Fibroblast of skin of abdomen (primary cell): ENCODE results near the gene ZNF747. TPM values are rescaled to one million over a fixed set of nuclear protein-coding genes. Genes with fewer than 3 reads are reported as not detected.

ENCODE experiments used
- DNase-seq: peaks from one replicate; pipeline ENCODE4 v3.0.0-alpha.2; 2013
- polyA plus RNA-seq, 2 experiments: library from polyadenylated mRNA; unstranded; fragments of 120-200 nt; gene quantifications; one replicate each; pipeline ENCODE4 v1.2.1, GENCODE V29; 2013; ENCODE audit not compliant: insufficient read length in 2 of 2

Gene ZNF747
- 4.7 TPM for polyA plus RNA-seq (2013, experiment 1 of 2; ENCODE audit: insufficient read length)
- polyA plus RNA-seq (2013, experiment 2 of 2; ENCODE audit: insufficient read length), result 4.6 TPM

GRCh38 chr16:30534368-30535105, at the start of gene ZNF747:
Gene ZNF747 (minus strand): TSS chr16:30534858. CDS start chr16:30534679, 179 bp downstream.
- peak; percentile 83 for DNase-seq

DNA sequence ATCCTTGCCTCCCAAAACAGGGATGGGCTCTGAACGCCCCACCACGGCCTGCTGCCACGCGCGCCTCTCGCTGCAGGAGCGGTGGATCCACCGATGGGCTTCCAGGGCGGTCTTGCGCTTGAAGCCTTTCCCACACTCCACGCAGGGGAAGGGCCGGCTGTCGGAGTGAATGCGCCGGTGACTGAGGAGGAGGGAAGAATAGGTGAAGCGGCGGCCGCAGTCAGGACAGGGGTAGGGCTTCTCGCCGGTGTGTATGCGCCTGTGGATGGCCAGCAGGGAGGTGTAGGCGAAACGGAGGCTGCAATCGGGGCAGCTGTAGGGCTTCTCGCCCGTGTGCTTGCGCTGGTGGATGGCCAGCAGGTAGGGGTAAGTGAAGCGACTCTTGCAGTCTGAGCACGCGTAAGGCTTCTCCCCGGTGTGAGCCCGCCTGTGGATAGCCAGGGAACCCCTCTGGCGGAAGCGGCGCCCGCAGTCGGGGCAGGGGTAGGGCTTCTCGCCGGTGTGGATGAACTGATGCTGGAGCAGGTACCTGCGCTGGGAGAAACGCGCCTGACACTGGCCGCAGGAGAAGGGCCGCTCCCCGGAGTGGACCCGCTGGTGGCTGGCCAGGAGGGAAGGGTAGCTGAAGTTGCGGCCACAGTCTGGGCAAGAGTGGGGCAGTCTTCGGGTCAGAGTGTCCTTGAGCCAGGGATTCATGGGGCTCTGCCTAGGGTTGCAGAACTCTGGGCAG, 48.1 kb upstream of the ZNF747 start:
- no peak for DNase-seq

GRCh38 chr16:30581457-30581856, 46.8 kb upstream of the ZNF747 start:
- no peak for DNase-seq

GRCh38 chr16:30574678-30575077, 40.0 kb upstream of the ZNF747 start:
- DNase-seq, result no peak

DNA sequence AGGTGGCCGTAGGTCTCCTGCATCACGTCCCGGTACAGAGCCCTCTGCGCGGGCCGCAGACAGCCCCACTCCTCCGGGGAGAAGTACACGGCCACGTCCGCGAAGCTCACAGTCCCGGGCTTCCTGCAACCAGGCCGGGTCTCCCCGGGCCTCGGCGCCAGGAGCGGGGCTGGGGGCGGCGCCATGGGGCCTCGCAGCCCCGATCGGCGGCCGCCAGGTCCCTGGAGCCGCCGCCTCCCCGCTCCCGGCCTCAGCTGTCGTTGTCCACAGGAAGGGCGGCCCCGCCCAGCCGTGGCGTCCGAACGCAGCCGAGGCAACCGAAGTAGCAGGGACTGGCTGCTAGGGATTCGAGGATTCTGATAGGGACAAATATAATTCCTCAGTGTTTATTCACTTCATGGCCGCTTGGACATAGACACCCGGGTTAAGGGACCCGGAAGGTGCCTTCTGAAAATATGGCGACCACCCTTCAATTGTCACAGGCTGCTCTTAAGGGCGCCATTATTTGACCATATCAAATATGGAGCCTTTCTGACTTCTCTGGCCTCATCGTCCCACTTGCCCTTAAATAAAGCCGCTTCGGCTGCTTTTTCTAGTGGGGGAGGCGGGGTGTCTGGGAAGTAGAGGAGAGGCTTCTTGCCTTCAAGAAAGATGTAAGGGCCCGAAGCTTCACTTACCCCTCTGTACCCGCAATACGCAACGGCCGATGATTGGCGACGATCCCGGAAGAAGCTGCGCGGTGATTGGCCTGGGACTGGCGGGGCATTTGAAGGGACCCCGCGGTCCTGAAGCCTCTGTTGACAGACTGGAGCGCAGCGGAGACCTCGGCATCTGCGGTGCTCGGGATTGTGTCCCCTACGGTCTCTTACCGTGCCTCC, 37.0 kb upstream of the ZNF747 start, which contains the start of gene ZNF688:
TSS of gene ZNF688 (minus strand) at position 270 of the 878 bp plus-strand sequence. CDS start at position 185, 85 bp downstream.
- DNase-seq, result peak; percentile 98

- peak; percentile 19 for DNase-seq
Measured at GRCh38 chr16:30570636-30571444, 36.2 kb upstream of the ZNF747 start.

- DNase-seq, result no peak
Measured at GRCh38 chr16:30569746-30570635, 35.3 kb upstream of the ZNF747 start.

DNA sequence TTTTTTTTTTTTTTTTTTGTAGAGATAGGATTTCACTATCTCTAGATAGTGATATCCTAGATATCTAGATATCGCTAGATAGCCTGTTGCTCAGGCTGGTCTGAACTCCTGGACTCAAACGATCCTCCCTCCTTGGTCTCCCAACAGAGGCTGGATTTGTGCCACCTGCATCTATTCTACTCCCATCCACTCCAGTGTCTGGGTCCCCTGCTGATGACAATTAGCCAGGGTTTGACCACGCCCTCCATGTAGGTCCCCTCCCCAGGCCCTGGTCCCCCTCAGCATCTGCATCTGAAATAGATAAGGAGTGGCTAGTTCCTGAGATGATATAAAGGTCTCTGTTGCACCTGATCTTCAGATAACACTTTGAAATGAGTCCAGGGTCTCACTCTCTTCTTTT, 34.6 kb upstream of the ZNF747 start:
- no peak for DNase-seq

DNA sequence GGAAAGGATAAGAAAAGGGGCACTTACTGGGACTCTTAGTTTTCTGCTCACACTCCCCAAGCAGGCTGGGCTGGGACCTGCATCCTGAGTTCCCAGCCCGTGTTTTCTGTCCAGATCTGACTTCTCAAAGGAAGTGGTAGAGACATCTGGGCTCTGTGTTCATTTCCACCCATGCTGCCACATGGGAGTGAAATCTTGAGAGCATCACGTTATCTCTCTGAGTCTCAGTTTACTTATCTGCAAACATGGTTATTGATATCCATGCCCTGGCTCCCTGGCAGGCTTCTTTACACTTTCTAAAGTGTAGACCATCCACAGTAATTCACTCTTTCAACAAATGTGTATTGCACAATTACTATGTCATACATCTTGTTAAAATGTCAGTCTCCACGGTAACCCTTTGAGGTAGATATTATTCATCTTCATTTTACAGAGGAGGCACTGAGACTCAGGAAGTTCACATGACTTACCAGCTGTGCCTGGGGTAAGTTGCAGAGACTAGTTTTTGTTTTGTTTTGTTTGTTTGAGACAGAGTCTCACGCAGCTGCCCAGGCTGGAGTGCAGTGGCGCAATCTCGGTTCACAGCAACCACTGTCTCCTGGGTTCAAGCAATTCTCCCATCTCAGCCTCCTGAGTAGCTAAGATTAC, 33.5 kb upstream of the ZNF747 start:
- peak; percentile 56 for DNase-seq

GRCh38 chr16:30567160-30567990, 32.7 kb upstream of the ZNF747 start:
- no peak for DNase-seq

- DNase-seq, result no peak
Measured at GRCh38 chr16:30566531-30566930, 31.9 kb upstream of the ZNF747 start.

GRCh38 chr16:30565984-30566383, 31.3 kb upstream of the ZNF747 start:
- no peak for DNase-seq

GRCh38 chr16:30565526-30565925, 30.9 kb upstream of the ZNF747 start:
- DNase-seq, result no peak

- no peak for DNase-seq
Measured at GRCh38 chr16:30562021-30562420, 27.4 kb upstream of the ZNF747 start.

GRCh38 chr16:30561089-30561816, 26.6 kb upstream of the ZNF747 start:
- no peak for DNase-seq

DNA sequence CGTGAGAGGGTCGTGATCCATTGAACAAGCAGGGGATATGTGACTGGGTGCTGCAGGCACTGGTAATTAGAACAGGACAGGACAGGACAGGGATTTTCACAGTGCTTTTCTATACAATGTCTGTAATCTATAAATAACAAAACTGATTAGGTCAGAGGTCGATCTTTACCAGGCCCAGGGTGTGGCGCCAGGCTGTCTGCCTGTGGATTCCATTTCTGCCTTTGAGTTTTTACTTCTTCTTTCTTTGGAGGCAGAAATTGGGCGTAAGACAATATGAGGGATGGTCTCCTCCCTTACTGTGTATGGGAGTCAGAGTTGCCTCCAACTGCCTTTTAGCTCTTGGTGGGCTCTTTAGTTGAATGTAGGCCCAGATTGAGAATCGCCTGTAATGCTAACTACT, 25.0 kb upstream of the ZNF747 start:
- DNase-seq, result no peak

GRCh38 chr16:30558789-30559377, 24.2 kb upstream of the ZNF747 start:
- DNase-seq, result no peak
